ENCODE data around the gene FBXL16. TPM values are rescaled to one million over a fixed set of nuclear protein-coding genes. Genes with fewer than 3 reads are reported as not detected.

Gene FBXL16
- total RNA-seq, 1 experiment from 2014 or later: 1.3 TPM

- peak; percentile 99 for DNase-seq
- intact Hi-C loops (cut with micrococcal nuclease; ENCODE audit: unreplicated experiment): no loop called here
- CTCF ChIA-PET: interaction anchor here (1.4 kb wide), 1 partner anchor 19 kb away, joined by 3 read pairs; no protein-coding TSS in a partner anchor
- no peaks in the 10 kb centered on the region for H3K9me3 Mint-ChIP-seq (ENCODE audit: low read depth, unreplicated experiment)
- no peaks in the 10 kb centered on the region for H3K27me3 Mint-ChIP-seq (ENCODE audit: unreplicated experiment)
- H3K4me1 Mint-ChIP-seq (ENCODE audit: low read depth, unreplicated experiment): peaks cover 16% of the 10 kb centered on the region
- peak within 1 kb of the TSS; percentile 89 for H3K27ac Mint-ChIP-seq (ENCODE audit: unreplicated experiment)
- H3K36me3 Mint-ChIP-seq (ENCODE audit: insufficient read depth, unreplicated experiment): peaks cover 92% of the 10 kb centered on the region
- TF ChIP-seq CTCF (IDR thresholded peaks at IDR 0.05; ENCODE audit: unreplicated experiment): no peak
- H3K4me3 Mint-ChIP-seq (ENCODE audit: low read depth, unreplicated experiment): peak within 1 kb of the TSS; percentile 94
- BruUV-seq (replicated peaks): no TSS peak
These were observed 21.4 kb downstream of the FBXL16 start, which contains the start of gene JMJD8 for GRCh38 chr16:684071-684794. TSS of gene JMJD8 (minus strand) at chr16:684334. CDS start at chr16:684319, 15 bp downstream.

- no TSS peak for BruUV-seq (replicated peaks)
- no peaks in the 10 kb centered on the region for H3K9me3 Mint-ChIP-seq (ENCODE audit: low read depth, unreplicated experiment)
- DNase-seq: peak; percentile 46
- peak overlapping the region; percentile 94 for H3K4me3 Mint-ChIP-seq (ENCODE audit: low read depth, unreplicated experiment)
- CTCF ChIA-PET: interaction anchor here (1.4 kb wide), 1 partner anchor 18 kb away, joined by 3 read pairs; no protein-coding TSS in a partner anchor
- peaks cover 93% of the 10 kb centered on the region for H3K36me3 Mint-ChIP-seq (ENCODE audit: insufficient read depth, unreplicated experiment)
- peaks cover 16% of the 10 kb centered on the region for H3K4me1 Mint-ChIP-seq (ENCODE audit: low read depth, unreplicated experiment)
- no peaks in the 10 kb centered on the region for H3K27me3 Mint-ChIP-seq (ENCODE audit: unreplicated experiment)
- intact Hi-C loops (cut with micrococcal nuclease; ENCODE audit: unreplicated experiment): no loop called here
- TF ChIP-seq CTCF (IDR thresholded peaks at IDR 0.05; ENCODE audit: unreplicated experiment): no peak
- peak overlapping the region; percentile 89 for H3K27ac Mint-ChIP-seq (ENCODE audit: unreplicated experiment)
These were observed 22.1 kb downstream of the FBXL16 start for GRCh38 chr16:683396-684070.

- H3K36me3 Mint-ChIP-seq (ENCODE audit: insufficient read depth, unreplicated experiment): peaks cover 88% of the 10 kb centered on the region
- CTCF ChIA-PET: no interaction called here
- H3K9me3 Mint-ChIP-seq (ENCODE audit: low read depth, unreplicated experiment): no peaks in the 10 kb centered on the region
- TSS peak; percentile 65 for BruUV-seq (replicated peaks)
- intact Hi-C loops (cut with micrococcal nuclease; ENCODE audit: unreplicated experiment): no loop called here
- TF ChIP-seq CTCF (IDR thresholded peaks at IDR 0.05; ENCODE audit: unreplicated experiment): no peak
- H3K27ac Mint-ChIP-seq (ENCODE audit: unreplicated experiment): peak overlapping the region; percentile 89
- peak overlapping the region; percentile 94 for H3K4me3 Mint-ChIP-seq (ENCODE audit: low read depth, unreplicated experiment)
- DNase-seq: no peak
- no peaks in the 10 kb centered on the region for H3K27me3 Mint-ChIP-seq (ENCODE audit: unreplicated experiment)
- peaks cover 16% of the 10 kb centered on the region for H3K4me1 Mint-ChIP-seq (ENCODE audit: low read depth, unreplicated experiment)
These were observed 22.9 kb downstream of the FBXL16 start for GRCh38 chr16:682493-683395.

GRCh38 chr16:681746-682427 is 23.7 kb downstream of the FBXL16 start:
- peak overlapping the region; percentile 89 for H3K27ac Mint-ChIP-seq (ENCODE audit: unreplicated experiment)
- CTCF ChIA-PET: interaction anchor here (1.2 kb wide), 1 partner anchor 8 kb away, joined by 3 read pairs; the partner anchor contains the start of gene WDR24
- H3K4me1 Mint-ChIP-seq (ENCODE audit: low read depth, unreplicated experiment): peaks cover 18% of the 10 kb centered on the region
- H3K9me3 Mint-ChIP-seq (ENCODE audit: low read depth, unreplicated experiment): no peaks in the 10 kb centered on the region
- DNase-seq: peak; percentile 53
- TF ChIP-seq CTCF (IDR thresholded peaks at IDR 0.05; ENCODE audit: unreplicated experiment): no peak
- BruUV-seq (replicated peaks): TSS peak; percentile 75
- no peaks in the 10 kb centered on the region for H3K27me3 Mint-ChIP-seq (ENCODE audit: unreplicated experiment)
- H3K36me3 Mint-ChIP-seq (ENCODE audit: insufficient read depth, unreplicated experiment): peaks cover 89% of the 10 kb centered on the region
- intact Hi-C loops (cut with micrococcal nuclease; ENCODE audit: unreplicated experiment): no loop called here
- H3K4me3 Mint-ChIP-seq (ENCODE audit: low read depth, unreplicated experiment): peak overlapping the region; percentile 94

All from Calu3 (cell line).